NCI-H146 treated with DMSO at 0.1 percent for 48 hours (cell line): ENCODE measurements around the gene ANKH.
A peak's percentile ranks its signal among the peaks of the same experiment; 100 is the strongest.

Experiments used
- DNase-seq: peaks from one replicate; lab custom pipeline; 2025; ENCODE audit not compliant: unreplicated experiment; lab: John Stamatoyannopoulos, UW

ANKH gene

DNA sequence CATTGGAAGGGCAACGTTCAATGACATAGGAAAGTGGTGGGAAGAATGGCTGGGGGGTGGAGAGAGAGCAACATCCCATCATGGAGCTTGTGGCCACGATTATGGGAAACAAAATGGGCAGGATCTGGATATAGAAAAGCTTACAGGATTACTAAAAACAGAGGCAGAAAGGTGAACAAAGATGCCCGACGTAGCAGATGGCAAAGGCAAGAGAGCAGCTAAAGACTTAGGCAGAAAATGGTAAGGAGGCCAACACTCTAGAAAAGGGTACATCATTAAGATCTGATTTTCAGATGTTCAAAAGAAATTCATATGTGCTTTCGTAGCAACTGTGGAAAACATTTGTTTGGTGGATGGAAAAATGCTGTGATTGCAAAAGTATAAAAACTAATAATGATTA lies 104.5 kb downstream of the ANKH start:
- DNase-seq, result no peak

DNA sequence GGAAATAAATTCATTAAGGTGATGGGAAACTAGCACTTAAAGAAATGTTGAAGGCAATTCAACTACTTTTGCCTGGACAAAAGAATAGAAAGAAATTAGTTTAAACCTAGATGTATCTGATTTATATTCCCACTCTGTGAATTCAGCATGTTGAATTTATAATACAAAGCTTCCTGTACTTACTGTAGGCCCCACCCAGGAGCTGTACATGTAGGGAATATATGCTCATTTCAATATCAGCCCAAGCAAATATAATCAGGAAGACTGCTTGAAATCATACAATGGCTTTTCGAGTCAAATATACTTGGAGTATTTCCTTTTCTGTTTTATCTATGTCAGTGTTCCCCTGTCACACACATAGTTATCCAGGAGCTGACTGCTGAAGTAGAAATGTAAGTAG lies 105.0 kb downstream of the ANKH start:
- DNase-seq, result no peak

DNA sequence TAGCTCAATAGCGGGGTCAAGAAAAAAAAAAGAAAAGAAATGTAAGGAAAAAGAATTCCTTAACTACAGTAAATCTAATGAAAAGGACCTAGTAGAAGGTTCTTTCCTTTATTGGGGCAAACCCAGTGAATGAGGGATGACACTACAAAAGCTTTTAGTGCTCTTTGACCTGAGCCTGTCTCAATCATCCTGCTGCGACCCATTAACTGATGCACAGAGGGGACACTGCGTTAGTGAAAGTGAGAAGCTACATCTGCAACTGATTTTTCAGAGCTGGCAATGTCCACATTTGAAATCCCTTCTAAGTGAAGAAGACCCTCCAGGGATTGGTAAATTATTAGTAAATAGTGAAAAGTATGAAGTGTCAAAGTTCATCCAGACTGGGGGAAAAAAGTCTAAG lies 106.0 kb downstream of the ANKH start:
- no peak for DNase-seq

DNA sequence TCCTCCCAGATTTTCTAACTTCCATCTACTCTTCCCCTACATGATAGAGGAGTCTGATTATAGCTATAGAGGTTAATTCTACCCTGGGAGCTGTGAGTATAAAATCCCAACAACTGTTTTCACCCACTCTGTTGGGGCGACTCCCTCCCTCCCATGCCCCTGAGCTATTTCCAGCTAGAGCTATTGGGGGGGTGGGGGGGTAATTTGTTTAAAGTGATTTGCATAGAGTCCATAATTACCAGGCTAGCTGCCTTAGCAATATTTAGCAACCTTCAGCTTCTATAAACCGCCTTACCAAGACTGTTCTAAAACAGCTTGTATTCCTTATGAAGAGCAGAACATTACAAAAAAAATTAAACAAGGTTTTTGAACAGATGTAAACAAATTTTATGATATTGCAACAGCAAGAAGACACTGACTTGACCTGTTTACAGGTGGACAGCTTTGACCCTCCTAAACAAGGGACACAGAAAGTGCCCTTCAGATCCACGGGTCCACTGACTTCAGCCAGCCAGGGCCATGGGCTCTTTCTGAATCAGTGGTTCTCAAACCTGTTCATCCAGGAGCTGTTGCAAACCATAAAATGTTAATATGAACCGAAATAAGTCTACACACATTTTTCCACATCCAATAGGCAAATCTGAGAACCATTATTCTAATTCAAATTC lies 108.9 kb downstream of the ANKH start:
- DNase-seq, result no peak

DNA sequence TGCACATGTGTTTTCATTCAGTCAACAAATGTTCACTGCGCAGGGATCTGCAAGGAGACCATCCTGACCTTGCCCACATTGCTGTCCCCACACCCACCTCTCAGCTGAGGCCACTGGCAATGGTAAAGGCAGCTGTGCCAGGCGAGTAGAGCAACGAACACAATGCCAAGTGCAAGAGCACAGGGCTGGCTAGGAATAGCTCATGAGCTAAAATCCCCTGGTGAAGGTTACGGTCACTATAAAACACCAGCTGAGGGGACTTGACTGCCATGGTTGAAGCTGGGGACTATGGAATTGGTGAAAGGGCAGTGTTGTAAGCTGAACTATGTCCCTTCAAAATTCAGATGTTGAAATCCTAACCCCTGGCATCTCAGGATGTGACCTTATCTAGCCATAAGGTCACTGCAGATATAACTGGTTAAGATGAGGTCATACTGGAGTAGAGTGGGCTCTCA lies 111.0 kb downstream of the ANKH start:
- no peak for DNase-seq

DNA sequence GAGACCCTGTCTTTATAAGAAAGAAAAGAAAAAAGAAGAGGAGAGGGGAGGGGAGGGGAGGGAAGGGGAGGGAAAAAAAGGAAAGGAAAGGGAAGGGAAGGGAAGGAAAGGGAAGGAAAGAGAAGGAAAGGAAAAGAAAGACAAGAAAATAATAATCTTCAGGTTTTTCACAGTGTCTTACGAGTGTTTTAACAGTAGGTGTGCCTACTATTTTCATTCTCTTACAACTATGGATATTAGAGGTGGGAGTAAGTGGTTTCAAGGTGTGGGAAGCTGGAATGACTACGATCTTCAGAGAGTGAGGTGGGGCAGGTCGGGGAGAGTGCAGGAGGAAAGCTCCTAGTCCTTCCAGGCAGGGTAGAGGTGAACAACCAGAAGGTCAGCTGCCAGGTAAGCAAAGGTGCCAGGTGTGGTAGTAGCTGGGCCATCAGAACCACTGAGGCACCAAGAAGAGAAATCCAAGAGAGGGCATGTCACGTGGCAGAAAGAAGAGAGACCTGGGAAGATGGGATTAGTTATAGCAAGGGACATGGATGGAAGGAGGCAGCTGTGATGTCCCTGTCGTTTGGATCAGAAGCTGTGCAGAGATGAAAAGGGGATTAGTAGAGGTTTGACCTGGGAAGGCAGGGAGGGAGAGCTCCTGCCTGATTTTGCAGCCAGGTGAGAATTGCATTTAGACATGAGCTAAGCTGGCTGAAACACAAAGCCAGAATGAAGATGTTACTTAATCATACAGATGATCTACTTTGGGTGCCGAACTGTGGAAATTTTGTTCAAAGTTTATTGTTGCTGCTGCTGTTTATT lies 111.6 kb downstream of the ANKH start:
- DNase-seq, result no peak

DNA sequence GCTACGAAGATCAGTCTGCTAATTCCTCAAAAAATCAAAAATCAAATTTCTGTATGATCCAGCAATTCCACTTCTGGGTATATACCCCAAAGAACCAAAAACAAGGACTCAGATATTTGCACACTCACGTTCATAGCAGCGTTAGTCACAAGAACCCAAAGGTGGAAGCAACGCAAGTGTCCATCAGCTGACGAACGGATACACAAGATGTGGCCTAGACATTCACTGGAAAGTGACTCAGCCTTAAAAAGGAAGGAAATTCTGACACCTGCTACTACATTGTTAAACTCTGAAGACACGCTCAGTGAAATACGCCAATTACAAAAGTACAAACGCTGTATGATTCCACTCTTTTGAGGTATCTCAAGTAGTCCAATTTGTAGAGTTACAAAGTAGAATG lies 113.7 kb downstream of the ANKH start:
- DNase-seq, result no peak

DNA sequence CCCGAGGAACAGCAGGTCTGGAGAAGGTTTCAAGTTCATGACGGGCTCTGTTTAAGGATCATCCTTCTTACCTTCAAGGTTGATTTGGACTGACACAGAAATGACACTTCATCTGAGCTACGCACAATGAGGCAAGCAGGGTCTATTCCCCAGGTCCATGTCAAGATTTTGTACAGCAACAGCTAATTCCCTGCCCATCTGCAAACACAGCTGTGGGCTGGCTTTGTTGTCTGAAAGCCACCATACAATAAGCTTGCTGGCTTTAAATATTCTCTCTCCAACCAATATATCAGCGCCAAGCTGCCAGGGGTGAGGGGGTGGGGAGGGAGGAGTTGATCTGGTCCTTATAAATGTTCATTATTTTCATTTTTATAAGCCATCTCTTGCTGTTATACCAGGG lies 115.1 kb downstream of the ANKH start:
- DNase-seq, result peak; percentile 74

DNA sequence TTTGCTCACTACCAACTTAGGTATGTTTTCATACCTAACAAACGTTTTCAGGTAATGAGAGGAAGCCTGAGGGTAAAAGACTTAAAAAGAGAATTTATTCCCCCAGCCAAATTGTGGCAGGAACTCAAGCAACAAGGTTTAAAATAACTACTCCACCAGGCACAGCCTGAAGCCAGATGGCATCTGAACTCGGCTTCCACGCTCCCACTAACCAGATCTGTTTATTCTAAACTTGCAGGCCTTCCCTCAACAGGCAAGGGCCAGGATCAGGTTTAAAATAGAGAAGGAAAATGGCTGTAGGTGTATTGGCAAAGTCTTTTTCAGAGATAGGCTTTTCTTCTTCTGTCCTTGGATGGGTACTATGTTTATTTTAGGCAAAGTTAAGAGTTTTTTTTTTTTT lies 117.6 kb downstream of the ANKH start:
- no peak for DNase-seq

DNA sequence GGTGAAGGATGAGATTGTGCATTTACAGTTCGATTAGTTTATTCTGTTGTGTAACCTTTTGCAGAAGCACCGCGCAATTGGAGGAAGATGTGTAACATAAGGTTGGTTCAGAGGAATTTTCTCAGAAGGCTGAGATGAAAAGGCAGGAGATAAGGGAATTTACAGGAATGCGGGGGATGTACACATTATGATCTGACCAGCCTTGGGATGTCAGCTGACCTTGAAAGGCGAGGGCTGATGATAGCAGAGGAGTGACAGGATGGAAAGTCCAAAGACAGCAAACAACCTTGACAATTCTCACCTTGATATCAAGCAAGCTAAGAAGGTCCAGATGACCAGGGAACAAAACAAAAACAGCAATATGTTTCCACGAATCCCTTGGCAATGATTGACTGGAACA lies 118.3 kb downstream of the ANKH start:
- no peak for DNase-seq

DNA sequence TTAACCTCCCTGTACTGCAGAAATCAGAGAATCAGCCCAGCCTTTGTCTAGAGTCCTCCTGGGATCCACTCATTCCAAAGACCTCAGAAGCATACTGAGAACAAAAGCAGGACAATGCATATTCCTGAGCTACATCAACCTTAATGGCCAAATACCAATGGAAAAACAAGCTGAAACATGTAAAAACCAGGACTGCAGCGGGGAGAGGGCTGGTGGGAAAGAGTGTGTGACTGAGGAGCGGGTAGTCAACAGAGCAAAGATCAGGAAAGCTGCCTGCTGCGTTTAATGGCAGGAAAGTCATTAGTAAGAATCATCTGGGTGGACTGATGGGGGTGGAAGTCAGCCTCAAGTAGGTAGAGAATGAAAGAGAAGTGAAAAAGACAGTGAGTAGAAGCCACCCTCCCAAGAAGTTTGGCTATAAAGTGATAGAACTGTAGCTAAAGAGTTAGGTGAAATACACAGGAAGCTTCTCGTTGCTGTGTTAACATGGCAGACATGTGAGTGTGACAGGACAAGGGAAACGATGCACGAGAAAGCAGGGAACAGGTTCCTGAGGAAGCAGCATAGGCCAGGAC lies 119.0 kb downstream of the ANKH start:
- DNase-seq, result no peak

DNA sequence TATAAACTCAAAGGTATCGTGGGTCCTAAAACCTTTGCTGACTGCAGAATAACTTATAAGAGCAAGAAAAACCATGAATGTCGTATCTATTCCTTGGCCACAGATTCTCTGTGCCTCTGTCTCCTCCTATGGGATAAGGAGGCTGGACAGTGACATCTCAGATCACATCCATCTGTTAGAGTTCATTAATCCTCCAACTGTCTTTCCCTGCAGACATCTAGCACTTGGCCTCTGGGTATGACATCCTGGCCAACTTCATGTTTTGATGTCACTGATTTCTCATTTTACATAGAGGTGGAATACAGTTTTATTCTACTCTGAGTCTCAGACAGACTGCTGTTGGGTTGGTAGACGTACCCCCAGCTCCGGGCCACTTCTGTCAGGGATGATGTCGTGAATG lies 120.9 kb downstream of the ANKH start:
- DNase-seq, result no peak

DNA sequence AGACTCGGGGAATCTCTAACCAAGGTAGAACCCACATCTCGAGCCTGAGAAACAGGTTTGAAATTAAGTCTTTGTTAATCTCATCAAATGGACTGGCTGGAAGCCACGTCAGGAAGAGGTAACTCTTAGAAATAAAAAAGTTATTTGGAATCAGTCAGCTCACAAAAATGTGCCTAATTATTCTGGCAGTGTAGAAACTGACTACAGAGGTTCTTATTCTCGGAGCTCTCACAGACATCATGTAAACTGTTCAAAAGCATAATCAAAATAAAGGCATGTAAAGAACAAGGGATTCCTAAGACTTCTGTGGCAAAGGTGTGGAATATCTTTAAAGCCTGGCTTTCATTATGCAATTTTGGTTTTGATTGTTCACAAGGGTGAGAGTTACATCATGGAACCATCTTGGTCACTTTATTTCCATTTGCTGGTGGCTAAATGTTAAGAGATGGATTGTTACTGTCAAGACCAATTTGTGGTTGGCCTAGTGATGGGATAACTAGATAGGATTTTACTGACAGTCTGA lies 121.9 kb downstream of the ANKH start:
- no peak for DNase-seq

DNA sequence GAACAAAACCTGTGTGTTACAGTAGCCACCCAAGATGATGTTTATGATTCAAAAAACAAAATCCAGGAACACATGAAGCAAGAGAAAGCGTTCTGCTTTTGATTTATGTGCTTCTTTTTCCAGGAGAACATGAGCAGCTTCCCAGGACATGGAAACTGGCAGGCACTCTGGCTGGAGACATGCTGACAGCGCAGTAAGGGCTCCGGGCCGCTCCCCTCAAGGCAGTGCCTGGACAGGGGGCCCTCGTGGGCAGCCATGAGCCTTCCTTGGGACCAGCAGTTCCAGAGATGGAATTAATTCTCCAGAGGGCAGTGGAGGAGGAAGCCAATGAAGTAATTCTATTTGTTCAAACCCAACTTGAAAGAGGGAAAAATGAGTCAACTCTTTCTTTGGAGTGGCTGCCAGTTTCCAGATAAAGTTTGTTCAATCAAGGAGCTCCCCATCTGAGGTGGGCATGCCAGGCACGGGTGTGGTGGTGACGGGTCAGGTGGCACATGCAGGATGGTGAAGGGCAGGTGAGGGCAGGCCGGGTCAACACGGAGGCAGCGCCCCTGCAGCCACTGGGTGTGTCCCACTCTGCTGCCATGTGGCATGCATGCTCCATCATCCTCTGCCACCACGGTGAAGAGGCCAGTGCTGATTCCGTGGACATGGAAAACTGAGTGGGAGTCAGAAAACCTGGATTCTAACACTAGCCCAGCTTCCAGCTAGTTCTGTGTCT lies 123.2 kb downstream of the ANKH start:
- DNase-seq, result no peak

DNA sequence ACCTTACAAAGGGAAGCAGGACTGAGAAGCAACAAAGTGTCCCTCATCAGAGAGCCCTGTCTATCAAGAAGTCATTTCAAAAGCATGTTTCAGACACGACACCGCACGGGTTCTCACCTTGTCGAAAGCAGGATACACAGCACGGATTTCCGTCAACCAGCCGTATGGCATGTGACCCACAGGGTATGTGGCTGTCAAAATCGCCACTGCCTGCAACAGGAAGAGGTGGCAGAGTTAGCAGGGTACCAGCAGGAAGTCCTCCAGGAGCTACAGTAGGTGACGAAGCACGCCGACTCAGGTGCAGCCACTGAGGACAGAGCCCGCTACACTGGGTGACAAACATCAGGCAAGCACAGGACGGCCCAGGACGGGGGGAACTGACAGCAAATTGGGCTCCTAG lies 125.8 kb downstream of the ANKH start:
- no peak for DNase-seq

DNA sequence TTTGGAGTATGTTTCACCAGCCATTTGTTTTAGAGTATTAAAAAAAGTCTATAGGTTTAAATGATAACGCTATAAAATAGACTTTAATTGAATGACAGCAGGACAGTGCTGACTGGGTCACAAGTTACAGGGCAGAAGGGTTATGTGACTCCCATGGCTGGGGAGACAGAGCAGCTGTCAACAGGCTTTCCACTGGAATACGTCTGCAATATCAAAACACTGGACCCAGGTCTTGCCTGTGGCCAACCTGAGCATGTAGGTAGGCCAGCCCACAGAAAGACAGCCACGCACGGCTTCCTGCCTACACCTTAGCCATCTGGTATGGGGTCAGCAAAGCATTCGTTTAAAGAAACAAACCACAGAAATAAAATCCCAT lies 126.4 kb downstream of the ANKH start:
- no peak for DNase-seq

DNA sequence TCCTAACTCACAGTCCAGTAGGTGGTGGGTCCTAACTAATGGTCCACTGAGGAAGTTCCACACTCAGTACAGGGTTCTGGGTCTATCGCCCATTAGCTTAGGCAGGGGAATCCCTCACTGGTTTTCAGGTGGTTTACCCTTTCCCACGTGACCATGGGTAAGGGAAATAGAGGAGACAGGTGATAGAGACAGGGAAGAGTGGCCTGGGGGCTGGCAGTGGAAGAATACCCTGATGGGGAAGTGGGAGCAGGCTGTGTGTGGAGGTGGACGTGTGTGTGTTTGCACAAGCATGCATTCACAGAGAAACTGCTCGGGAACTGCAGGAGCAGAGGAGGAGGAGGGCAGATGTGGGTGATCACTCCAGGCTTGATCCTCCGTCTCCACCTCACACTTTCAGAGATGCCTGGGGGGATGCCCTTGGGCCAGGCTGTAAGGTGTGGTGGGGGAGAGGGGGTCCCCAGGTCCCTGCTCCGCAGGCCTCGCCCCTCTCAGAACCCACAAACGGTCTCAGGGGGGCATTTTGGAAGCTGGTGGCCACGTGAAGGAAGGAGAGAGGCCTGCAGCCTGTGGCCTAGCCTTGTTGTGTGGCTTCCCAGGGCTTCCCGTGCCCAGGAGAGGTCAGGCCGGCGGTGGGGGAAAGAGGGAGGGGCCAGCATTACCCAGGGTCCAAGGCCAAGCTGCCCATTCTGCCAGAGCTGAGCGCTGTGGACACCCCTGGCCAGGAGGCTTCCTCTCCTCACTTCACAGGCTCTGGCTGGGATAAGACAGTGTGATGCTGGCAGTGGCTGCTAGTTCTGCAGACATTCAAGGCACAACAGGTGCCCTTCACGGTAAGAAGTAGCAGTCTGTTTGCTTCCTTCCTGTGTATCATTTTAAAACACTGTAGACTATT lies 127.0 kb downstream of the ANKH start:
- no peak for DNase-seq

DNA sequence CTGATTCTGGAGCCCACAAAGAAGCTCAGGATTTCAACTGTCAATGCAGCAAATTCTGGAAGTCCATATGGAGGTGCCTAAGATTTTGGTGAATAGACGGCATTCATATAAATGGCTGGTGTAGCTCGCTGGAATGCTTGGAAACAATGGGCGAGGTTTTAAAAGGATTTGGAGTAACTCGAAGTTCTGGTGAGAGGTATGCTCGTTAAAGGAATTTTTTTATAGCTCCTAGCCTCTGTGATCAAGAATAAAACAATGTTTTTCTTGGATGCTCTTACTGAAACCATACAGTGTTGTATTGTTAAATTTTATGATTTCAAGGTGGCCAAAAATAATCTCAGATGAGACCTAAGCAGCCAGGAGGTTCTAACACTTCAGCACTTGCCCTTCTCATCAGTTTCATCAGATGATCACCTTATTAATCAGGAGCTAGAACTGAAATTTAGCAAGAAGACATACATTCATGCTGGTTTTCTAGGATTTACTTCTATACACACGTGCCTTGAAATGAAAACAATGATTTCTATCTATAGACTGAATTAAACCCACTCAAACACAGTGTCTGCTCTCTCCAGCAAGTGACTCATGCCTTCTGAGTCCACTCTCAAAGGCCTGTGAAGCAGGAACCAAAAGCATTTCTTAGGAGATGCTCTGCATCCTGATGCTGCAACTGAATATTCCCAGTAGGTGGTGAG lies 127.8 kb downstream of the ANKH start:
- no peak for DNase-seq

DNA sequence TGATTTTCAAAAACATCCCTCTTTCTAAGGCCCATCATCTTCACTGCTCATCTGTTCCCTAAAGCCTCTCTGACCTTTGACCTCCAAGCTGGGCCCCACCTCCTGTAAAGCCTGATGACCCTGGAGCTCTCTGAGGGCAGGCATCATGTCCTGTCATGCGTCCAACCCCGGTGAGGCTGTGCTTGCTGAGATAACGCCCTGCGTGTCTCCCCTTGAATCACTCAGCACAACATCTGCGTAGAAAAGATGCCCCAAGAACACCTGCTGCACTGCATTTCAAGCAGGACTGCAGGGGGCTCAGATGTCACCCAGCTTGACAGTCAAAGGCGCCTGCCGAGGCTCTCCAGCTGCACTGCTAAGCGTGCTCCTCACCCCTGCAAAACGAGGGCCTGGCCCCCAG lies 129.1 kb downstream of the ANKH start:
- peak; percentile 91 for DNase-seq
